ENCODE data around the gene GH1.
"Not testable (repeated sequence)": the region's sequence is repeated elsewhere in the genome, so short reads cannot be mapped to it uniquely, and the experiment has no call there.

DNA sequence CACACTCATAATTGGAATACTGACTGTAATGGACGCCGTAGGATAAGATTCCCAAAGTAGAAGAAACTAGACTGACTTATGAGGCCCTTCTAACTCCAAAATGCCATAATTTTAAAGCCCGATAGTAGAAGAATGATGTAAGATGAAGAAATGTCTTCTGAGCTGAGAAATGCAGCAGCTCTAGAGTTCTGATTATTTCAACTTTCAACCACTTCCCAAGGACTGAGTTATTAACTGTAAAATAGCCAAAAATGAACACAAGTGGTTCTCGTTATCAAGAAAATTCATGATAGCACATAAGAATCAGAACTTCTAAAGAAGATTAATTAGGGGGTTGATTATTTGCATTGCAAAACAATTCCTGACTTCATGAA, 48.4 kb downstream of the GH1 start:
- TF ChIP-seq, protein P1, sequence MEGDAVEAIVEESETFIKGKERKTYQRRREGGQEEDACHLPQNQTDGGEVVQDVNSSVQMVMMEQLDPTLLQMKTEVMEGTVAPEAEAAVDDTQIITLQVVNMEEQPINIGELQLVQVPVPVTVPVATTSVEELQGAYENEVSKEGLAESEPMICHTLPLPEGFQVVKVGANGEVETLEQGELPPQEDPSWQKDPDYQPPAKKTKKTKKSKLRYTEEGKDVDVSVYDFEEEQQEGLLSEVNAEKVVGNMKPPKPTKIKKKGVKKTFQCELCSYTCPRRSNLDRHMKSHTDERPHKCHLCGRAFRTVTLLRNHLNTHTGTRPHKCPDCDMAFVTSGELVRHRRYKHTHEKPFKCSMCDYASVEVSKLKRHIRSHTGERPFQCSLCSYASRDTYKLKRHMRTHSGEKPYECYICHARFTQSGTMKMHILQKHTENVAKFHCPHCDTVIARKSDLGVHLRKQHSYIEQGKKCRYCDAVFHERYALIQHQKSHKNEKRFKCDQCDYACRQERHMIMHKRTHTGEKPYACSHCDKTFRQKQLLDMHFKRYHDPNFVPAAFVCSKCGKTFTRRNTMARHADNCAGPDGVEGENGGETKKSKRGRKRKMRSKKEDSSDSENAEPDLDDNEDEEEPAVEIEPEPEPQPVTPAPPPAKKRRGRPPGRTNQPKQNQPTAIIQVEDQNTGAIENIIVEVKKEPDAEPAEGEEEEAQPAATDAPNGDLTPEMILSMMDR (conservative IDR thresholded peaks at IDR 0.05): not testable (repeated sequence)
- TF ChIP-seq ZFX (IDR thresholded peaks at IDR 0.05): not testable (repeated sequence)
